NCI-H2107 (cell line): ENCODE data around the gene SIRPD.
A peak's percentile ranks its signal among the peaks of the same experiment; 100 is the strongest.
"Not testable (repeated sequence)": the region's sequence is repeated elsewhere in the genome, so short reads cannot be mapped to it uniquely, and the experiment has no call there.

Source experiments
- DNase-seq: peaks from one replicate; lab custom pipeline; 2025; lab: John Stamatoyannopoulos, UW

The SIRPD gene

DNA sequence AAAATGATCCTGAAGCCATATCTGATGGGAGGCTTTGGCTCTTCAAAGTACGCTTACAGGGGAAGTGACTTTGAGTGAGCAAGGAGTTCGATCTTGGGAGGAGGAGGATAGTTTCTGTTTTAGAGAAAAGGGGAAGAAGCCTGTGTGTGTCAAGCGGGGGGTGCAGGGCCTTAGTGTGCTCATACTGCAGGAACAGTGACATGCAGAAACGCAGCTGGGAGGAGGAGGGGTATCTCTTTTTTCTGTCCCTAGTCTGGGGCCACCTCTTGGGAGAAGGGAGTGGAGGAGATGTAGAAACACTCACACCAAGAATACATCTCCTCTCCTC is 19.8 kb downstream of the SIRPD start:
- DNase-seq, result no peak

DNA sequence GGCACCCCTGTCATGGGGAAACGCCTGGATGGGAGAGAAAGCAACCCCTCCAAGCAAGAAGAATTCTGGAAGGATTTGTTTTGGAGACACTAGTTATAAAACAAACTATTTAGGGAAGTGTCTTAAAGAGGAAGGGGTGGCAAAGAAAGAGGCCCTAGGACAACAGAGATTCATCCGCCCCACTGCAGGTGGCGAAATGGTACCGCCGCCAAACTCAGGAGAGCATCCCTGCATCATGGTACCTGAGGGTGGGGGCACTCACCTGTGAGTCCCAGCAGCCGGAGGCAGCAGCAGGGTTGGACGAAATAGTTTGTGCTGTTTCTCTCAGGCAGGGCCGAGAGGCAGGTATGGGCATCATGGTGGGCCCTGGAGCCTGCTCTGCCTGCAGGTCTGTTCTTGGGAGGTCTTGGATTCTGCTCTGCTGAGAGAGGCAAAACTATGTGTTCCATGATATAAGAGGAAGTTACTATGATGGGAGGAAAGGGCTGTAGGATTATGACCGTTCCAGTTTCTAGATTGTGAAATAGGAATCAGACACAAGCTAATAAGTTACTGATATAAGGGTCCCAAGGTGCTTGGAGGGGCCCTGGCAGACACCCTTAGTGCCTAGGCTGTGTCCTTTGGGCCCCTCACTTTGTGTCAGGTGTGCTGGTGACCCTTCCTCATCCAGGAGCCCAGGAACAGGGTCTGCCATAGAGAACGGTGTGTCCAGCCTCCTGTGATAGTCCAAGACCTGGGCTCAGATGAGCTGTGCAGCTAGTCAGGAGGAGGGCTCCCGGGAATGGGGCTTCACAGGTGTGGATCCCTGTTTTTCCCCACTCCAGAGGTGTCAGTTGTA is 20.4 kb downstream of the SIRPD start:
- DNase-seq, result no peak

DNA sequence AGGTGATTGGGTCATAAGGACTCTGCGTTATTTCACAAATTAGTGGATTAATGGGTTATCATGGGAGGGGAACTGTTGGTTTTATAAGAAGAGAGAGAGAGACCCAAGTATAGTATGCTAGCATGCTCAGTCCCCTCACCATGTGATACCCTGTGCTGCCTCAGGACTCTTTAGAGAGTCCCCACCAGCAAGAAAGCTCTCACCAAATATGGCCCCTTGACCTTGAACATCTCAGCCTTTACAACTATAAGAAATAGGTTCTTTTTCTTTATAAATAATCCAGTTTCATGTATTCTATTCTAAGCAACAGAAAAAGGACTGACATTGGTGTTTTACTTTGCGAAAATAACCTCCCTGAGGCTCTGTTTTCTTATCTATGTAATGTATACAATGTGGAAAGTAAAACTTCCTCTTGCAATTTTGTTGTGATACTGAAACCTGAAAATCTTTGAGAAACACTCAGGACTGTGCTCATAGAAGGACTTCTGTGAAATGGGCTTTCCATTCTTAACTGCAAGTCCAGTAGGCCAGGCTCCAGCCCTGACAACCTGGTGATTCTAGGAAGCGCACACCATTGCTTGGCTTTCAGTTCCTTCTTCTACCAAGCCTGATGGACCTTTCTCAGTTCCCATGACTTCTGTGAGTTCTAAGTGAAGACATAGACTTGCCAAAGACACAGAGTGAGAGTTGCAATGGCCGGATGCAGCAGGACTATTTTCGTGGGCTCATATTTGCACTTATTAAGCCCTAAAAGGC is 21.9 kb downstream of the SIRPD start:
- DNase-seq, result no peak

DNA sequence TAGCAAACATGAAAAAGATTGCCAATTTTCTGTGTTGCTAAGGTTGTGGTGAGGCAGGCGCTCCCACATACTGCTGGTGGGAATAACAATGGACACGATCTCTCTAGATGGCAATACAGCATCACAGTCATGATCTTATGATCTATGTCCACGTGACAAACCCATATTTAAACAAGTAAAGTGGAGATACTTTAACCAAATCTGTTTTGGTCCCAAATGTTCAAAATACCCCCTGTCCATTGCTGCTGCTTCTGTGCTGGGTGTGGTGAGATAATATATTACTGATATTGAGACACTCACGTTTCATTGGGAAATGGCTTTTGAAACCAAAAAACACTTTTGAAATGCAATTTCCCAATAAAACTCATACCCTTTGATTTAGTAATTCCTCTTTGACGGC is 23.0 kb downstream of the SIRPD start:
- no peak for DNase-seq

DNA sequence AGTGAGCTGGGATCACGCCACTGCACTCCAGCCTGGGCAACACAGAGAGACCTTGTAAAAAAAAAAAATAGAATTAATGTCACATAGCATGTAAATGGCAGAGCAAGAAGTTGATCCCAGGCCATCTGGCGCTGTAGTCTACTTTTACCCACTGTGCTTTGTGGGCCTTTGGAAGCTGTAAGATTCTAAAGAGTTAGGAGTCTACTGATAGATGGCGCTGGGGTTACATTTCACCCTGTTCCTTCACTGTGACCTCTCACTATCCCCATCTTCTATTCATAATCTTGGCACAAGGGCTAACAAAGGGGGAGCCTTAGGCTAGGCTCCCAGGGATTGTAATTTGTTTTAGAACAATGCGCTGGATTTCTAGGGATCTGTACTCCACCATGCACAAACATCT is 24.4 kb downstream of the SIRPD start:
- DNase-seq, result no peak

DNA sequence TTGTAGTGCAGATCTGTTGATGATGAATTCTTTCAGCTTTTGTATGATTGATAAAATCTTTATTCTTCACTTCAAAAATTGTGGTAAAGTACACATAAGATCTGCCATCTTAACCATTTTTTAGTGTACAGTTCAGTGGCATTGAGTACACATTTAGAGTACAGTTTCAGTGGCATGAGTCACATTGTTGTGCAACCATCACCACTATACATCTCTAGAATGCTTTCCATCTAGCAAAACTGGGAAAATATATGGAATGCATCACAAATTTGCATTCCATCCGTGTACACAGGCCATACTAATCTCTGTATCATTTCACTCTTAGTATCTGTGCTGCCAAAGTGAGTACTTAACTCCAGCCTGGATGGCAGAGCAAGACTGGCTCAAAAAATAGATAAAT is 28.7 kb downstream of the SIRPD start:
- no peak for DNase-seq

DNA sequence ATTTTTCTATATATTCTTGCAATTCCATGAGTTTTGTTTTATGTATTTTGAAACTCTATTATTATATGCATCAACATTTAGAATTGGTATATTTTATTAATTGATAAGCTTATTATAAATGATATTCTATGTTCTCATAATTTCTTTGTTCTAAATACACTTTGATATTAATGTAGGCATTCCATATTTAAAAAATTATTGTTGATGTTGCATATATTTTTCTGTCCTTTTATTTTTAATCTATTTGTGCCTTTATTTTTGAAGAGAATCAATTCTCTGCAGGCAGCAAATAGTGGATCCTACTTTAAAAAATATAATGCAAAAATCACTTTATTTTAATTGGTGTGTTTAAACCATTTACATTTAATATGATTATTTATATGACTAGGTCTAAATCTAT is 29.6 kb downstream of the SIRPD start:
- no peak for DNase-seq

DNA sequence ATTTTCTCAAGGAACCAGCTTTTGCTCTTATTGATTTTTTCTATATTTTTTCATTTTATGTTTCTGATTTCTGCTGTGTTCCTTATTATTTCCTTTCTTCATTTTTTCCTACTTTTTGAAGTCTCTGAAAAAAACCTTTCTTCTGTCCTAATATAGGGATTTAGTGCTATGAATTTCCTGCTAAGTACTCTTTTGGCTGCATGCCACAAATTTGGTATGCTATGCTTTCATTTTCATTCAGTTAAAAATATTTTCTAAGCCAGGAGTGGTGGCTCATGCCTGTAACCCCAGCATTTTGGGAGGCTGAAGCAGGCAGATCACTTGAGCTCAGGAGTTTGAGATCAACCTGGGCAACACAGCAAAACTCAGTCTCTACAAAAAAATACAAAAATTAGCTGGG is 30.6 kb downstream of the SIRPD start:
- DNase-seq, result no peak

DNA sequence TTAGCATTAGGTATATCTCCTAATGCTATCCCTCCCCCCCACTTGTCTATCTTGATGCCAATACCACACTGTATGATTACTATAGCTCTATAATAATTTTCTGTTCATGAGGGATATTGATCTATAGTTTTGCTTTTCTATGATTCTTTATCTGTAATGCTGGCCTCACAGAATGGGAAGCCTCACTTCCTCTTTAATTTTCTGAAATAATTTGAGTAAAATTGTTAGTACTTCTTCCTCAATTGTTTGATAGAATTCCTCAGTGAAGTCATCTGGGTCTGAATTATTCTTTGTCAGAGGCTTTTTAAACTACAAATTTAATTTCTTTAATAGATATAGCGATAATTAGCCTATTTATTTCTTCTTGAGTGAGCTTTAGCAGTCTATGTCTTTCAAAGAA is 31.2 kb downstream of the SIRPD start:
- no peak for DNase-seq

DNA sequence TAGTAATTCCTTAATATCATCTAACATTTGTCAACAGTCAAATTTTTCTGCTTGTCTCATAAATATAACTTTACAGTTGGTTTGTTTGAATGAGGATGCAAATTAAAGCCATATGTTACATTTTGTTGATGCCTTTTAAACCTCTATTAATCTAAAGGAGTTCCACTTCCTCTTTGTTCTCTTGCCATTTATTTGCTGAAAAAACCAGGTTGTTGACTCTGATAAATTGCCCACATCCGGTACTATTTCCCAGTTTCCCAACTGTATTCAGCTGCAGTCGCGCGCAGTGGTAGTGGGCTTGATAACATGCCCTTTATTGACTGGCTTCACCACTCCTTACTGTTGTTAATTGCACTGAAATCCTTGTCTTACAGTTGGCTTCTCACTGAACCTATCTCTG is 33.5 kb downstream of the SIRPD start:
- no peak for DNase-seq

DNA sequence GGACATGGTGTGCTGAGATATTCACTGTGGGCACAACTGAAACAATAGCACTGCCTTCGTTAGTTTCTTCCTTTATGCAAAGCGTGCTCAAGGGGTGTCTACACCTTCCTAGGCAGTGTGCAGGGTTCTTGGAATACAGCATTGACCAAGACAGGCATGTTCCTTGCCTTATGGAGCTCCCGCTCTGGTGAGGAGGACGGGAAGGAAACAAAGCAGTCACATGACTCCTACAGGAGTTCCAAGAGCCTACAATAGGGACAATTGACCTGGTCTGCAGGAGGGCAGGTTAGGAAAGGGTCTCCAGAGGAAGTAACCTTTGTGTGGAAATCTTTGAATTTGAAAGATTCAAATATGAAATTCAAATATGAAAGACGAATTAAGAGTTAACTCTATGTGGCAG is 40.5 kb downstream of the SIRPD start:
- no peak for DNase-seq

DNA sequence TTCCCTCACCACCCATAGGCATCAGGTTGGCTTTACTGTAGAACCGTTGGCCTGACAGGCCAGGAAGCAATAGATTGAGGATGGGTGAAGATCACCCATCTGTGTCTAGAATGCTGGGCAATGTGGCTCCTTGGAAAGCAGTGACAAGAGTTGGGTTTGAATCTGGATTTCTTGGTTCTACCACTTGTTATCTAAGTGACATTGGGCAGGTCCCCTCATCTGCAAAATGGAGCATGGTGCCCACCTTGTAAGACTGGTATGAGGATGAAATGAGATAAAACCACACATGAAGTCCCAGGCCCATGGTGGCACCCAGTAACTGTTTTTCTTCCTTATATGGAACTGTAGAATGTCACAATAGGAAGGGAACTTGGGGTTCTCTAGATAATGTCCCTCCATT is 43.7 kb downstream of the SIRPD start:
- DNase-seq, result no peak

DNA sequence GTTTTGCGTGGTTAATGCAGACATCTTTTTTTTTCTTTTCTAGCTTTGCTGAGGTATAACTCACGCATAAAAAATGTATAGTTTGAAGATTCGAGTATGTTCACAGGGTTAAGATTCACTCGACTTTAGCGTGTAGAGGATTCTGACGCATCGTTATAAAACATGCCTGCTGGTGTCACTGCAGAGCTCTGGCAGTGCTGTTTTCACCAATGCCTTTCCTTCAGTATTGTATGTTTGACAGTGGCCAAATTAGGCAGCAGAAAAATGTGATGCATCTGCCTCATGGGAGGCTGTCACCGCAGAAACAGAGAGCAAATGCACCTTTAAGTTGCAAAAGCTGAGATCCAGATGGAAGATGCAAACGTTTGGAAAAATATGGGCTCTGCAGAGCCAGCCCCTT is 48.3 kb downstream of the SIRPD start:
- no peak for DNase-seq

DNA sequence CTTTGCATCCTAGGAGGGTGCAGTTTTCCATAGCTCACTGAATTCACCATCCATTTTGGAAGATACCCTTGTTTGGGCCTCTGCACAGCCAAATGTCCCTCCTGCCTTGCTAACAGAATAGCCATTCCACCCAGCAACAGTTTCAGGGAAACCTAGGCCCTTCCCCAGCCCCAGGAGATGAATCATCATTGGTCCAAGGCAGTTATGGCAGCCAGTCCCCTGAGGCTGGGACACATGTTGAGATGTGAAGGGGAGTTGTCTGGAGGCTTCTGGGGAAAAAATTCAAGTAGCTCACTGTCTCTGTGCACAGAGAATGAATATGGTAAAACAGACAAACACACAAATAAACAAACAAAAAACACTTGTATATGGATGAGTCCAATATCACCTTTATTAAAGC is 48.9 kb downstream of the SIRPD start:
- DNase-seq, result no peak

DNA sequence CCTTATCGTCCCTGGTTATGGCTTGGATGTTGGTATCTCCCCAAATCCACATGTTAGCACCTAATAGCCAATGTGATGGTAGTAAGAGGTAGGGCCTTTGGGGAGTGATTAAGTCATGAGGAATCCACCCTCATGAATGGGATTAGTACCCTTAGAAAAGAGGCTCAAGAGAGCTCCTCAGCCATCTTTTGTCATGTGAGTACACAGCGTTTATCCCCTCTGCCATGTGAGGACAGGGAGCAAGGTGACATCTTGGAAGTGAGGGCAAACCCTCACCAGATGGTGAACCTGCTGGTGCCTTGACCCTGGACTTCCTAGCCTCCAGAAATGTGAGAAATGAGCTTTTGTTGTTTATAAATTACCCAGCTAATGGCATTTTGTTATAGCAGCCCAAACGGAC is 50.2 kb downstream of the SIRPD start:
- no peak for DNase-seq

DNA sequence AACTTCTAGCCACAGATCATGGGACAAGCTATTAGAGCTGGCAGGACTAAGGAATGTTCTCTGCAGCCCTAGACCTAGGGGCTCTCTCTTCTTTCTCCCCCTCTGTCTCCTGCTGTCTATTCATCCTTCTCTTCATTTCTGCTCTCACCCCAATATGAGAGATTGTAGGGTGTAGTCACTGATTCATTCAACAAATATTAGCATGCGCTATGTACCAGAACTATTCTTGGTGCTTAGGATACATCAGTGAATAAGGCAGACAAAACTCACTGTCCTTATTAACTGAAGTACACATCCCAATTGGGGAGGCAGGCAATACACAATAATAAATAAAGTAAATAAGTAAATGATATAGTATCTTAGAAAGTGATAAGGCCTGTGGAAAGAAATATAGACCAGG is 51.6 kb downstream of the SIRPD start:
- no peak for DNase-seq

DNA sequence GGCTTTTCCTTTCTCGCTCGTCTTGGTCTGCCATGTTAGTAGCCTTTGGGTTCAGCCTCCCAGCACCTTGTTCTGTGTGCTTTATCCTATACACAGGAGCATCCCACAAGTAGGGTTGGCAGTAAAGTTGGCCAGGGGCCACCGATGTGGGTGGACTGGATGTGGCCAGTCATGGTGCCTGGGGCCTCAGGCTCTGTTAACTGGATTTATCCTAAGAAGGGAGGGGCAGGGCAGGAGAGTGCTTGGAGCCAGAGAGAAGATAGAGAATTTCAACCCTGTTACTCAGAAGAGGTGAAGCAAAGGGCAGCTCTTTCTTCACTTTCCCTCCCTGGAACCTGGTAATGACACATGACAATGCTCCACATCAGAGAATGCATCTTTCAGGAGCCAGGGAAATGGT is 52.1 kb downstream of the SIRPD start:
- no peak for DNase-seq

DNA sequence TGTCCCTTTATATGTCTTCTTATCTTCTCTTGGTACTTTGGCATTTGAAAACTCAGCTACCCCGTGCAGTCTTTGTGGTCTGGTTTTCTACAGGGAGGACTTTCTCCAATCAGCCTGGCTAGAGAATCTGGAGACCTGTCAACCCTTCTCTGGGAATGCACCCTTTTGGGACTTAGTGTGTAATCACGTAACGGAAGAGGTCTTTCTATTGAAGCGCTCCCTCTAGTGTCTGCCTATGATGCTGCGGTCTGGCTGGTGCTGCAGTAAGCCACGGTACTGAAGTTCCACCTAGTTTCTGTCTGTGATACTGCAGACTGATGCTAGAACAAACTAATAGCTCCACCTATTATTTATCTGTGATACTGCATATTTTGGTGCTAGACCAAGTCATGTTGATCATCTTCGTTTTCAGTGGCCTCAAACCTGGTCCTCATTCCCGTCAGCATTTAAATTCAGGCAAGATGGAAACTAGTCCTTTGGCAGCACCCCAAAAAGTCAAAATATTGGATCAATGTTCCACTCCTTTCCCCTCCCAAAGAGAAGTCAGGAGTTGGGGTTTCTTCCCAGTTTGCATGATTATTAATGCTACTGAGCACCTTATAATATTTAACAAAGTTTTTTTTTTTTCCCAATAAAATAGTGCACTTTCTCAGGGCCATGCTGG is 53.8 kb downstream of the SIRPD start:
- DNase-seq, result peak; percentile 22

DNA sequence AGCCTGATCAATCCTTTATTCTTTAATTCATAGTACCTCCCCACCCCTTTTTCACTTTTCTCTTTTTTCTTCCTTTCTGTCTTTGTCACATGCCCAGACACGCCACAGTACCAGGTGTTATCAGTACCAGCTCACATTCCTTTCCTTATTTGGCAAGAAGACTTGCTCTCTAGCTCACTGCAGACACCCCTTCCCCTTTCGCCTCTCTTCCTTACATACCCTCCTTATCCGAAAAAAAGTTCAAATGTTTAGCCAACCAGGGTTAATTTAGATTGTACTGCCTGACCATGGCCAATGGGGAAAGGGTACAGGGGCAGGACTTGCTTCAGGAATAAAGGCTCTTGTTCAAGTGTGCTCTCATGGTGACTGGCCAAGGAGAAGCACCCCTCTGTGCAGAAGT is 57.0 kb downstream of the SIRPD start:
- no peak for DNase-seq

DNA sequence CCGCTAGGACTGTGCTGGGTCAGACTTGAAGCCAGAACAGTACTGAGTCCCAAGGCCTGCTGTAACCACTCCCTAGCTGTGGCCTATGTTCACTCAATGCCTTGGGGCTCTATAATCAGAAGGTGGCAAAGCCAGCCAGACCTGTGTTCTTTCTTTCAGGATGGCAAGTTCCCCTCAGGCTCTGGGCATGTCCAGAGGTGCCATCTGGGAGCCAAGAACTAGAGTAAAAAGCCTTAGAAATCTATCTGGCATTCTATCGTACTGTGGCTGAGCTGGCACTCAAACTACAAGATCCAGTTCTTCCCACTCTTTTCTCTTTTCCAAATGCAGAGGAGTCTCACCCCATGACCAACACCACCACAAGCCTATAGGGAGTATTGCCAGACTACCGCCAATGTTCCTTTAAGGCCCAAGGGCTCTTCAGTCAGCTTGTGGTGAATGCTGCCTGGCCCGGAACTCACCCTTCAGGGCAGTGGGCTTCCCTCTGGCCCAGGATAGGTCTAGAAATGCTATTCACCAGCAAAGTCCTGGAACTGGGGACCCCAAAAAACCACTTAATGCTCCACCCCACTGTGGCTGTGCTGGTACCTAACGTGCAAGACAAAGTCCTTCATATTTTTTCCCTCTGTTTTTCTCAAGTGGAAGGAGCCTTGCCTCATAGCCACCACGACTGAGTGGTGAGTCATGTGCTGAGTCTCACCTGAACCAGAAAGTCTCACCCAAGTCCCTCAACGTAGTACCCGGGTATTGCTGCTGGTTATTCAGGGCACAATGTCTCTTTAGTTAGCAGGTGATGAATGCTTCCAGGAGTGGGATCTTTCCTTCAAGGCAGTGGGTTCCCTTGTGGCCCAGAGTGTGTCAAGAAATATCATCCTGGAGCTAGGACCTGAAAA is 57.7 kb downstream of the SIRPD start:
- no peak for DNase-seq

DNA sequence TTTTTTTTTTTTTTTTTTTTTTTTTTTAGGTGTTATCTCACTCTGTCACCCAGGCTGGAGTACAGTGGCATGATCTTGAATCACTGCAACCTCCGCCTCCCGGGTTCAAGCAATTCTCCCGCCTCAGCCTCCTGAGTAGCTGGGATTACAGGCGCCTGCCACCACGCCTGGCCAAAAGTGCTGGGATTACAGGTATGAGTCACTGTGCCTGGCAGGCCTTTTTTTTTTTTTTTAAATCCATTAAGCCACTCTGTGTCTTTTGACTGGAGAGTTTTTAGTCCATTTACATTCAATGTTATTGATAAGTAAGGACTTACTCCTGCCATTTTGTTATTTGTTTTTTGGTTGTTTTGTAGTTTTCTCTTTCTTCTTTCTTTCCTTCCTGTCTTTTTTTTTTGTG is 60.1 kb downstream of the SIRPD start:
- DNase-seq, result not testable (repeated sequence)

DNA sequence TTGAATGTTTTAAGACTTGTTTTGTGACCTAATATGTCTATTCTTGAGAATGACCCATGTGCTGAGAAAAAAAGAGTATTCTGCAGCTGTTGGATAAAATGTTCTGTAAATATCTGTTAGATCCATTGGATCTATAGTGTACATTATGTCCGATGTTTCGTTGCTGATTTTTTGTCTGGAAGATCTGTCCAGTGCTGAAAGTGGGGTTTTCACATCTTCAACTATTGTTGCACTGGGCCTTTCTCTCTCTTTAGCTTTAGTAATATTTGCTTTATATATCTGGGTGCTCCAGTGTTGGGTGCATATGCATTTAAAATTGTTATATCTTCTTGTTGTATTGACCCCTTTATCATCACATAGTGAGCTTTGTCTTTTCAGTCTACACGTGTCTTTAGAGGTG is 60.6 kb downstream of the SIRPD start:
- DNase-seq, result no peak
